ENCODE measurements around the gene SDR42E1.

SDR42E1 gene

DNA sequence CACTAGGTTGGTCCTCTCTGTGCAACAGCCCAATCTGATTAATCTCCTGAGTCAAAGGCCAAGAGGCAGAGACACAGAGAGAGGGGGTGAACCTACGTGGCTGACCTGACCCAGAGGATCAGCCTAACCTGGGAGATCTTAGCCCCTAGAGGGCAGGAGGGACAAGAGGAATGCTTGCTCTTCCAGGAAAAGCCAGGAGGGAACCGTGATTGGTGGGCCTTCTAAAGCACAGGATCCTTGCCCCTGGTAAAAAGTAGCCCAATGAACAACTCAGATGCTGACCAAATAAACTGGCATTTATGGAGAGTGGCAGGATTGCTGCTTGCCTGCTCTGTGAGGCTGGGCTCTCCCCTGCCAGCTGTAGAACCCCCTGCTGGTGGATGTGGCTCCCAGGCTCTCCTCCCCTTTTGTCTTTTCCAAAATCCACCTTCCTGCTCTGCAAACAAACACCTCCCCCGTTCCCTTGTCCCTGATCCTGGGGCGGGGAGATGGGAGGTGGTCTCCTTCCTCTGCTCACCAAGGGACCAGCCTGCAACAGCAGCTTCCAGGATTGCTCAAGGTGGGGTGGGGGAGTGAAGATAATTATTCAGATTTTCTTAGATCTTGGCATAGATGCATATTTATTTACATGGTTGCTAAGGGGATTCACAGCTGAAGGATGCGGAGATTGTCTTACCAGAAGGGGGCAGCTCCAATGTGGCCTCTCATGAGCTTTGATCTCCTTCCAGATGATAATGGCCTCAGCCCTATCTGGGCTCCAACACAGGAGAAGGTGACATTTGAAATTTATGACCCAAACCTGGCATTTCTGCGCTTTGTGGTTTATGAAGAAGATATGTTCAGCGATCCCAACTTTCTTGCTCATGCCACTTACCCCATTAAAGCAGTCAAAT is 71.9 kb downstream of the SDR42E1 start:
- no peak for DNase-seq (ENCODE audit: low read depth)
